Right lobe of liver (tissue), 4 donors: ENCODE data around the gene NUMB.

Experiments
- POLR2A ChIP-seq: fragments of 450-650 bp; IDR thresholded peaks from one replicate; pipeline ENCODE4 v1.6.1; 2017; ENCODE audit warnings: antibody characterized with exemption, mild to moderate bottlenecking
- TF ChIP-seq, protein P1 (sequence below), 4 donors: fragments of 200-600 bp in 3 of 4; fragments of 450-650 bp in 1 of 4; IDR thresholded peaks; one replicate each; pipeline versions ENCODE4 v1.5.1 to v1.8.0; 2016 to 2022; ENCODE audit warnings: antibody characterized with exemption in 4 of 4, mild to moderate bottlenecking in 2 of 4
- donor health status: DM: no; HTN: no; CAD: no.
- donor health status: DM: no; HTN: no; CAD: no.
- donor health status: DM: no; HTN: yes; CAD: no.

DNA sequence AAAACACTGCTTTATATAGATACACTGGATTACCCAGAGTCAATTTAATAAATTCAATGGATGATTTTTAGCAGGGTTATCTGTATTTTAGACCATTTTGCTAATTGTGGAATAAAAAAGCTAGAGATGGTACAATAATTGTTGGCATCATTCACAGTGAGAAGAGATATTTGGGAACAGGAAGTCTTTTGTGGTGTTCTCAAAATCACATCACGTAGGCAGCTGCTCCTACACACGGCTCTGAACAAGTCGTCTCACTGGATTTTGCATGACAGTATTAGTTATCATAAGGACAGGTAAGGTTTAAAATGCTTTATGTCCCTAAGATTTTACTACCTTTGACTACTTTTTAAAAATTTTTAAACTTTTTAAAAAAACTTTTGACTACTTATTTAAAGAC, 169.0 kb downstream of the NUMB start:
- TF ChIP-seq, protein P1, sequence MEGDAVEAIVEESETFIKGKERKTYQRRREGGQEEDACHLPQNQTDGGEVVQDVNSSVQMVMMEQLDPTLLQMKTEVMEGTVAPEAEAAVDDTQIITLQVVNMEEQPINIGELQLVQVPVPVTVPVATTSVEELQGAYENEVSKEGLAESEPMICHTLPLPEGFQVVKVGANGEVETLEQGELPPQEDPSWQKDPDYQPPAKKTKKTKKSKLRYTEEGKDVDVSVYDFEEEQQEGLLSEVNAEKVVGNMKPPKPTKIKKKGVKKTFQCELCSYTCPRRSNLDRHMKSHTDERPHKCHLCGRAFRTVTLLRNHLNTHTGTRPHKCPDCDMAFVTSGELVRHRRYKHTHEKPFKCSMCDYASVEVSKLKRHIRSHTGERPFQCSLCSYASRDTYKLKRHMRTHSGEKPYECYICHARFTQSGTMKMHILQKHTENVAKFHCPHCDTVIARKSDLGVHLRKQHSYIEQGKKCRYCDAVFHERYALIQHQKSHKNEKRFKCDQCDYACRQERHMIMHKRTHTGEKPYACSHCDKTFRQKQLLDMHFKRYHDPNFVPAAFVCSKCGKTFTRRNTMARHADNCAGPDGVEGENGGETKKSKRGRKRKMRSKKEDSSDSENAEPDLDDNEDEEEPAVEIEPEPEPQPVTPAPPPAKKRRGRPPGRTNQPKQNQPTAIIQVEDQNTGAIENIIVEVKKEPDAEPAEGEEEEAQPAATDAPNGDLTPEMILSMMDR (IDR thresholded peaks at IDR 0.05): no peak
- no peak for TF ChIP-seq POLR2A
